ENCODE data around the gene NDOR1.

The NDOR1 gene

DNA sequence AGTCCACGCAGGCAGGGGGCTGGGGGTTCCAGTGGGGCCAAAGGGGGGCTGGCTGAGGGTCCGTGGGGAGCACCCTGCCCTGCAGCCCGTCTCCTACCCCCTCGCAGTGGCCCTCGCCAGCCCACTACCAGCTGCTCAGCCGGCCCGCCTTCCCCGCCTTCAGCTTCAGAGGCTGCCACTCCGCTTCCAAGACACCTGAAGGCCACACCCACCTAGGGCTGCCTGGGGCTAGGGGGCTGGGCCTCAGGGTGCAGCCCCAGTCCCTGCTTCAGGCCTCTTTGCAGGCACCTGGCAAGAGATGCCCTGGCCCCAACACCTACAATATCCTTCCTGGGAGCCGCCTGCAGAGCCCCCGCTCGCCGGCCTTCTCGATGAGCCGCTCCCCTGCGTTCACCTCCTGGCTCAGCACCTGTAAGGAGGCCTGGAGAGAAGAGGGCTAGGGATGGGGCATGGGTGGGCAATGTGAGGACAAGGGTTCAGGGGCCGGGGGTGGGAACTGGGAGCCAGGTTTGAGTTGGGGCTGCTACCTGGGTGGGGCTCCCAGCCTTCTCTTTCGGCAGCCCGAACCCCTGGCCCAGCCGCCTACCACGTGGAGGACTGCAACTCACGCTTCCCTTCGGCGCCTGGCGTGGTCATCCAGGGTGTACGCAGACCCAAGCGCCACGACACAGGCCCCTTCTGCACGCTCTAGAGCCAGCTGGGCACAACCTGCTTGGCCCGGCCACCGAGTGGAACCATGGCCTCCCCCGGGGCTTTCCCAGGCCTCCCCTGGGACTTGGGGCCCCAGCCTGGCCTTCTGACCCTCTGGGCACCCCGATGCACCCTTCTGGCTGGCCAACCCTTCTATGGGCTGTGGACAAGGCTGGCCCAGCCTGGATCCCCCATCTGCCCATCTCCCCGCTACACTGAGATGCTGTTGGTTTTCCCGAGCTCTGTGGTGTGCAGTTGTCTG lies 47.3 kb downstream of the NDOR1 start:
- Histone ChIP-seq H3K9me3 (ENCODE audit: low read length) (no peaks in the 10 kb centered on the region), H3K4me1 (ENCODE audit: insufficient read depth, low read length, severe bottlenecking) (peaks cover 46% of the 10 kb centered on the region), H3K36me3 (ENCODE audit: insufficient read depth, low read length) (no peaks in the 10 kb centered on the region), H3K27ac (ENCODE audit: low read depth, low read length, poor library complexity, severe bottlenecking) (no peak overlapping the region), H3K27me3 (ENCODE audit: insufficient read depth, low read length) (no peaks in the 10 kb centered on the region; the same call in 1 of the 2 replicates), H2AFZ (ENCODE audit: low read length) (no peak overlapping the region), H3K9ac (ENCODE audit: low read length) (no peak overlapping the region; the same call in 1 of the 2 replicates), H4K20me1 (ENCODE audit: insufficient read depth, low read length) (no peaks in the 10 kb centered on the region), H3K9me2 (ENCODE audit: low read depth, low read length) (no peaks in the 10 kb centered on the region), H3F3A (ENCODE audit: insufficient read depth, low read length) (no peaks in the 10 kb centered on the region), H3K4me3 (ENCODE audit: low read depth, low read length, poor library complexity, severe bottlenecking) (no peak overlapping the region), H3K4me2 (ENCODE audit: low read length) (peak overlapping the region; percentile 85; the same call in 1 of the 2 replicates), H3K79me2 (ENCODE audit: insufficient read depth, low read length) (no peaks in the 10 kb centered on the region)
- TF ChIP-seq, protein P1, sequence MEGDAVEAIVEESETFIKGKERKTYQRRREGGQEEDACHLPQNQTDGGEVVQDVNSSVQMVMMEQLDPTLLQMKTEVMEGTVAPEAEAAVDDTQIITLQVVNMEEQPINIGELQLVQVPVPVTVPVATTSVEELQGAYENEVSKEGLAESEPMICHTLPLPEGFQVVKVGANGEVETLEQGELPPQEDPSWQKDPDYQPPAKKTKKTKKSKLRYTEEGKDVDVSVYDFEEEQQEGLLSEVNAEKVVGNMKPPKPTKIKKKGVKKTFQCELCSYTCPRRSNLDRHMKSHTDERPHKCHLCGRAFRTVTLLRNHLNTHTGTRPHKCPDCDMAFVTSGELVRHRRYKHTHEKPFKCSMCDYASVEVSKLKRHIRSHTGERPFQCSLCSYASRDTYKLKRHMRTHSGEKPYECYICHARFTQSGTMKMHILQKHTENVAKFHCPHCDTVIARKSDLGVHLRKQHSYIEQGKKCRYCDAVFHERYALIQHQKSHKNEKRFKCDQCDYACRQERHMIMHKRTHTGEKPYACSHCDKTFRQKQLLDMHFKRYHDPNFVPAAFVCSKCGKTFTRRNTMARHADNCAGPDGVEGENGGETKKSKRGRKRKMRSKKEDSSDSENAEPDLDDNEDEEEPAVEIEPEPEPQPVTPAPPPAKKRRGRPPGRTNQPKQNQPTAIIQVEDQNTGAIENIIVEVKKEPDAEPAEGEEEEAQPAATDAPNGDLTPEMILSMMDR (IDR thresholded peaks at IDR 0.05; ENCODE audit: low read length), result no peak
- no peak for TF ChIP-seq EZH2 (IDR thresholded peaks at IDR 0.05; ENCODE audit: borderline replicate concordance, low read length)

DNA sequence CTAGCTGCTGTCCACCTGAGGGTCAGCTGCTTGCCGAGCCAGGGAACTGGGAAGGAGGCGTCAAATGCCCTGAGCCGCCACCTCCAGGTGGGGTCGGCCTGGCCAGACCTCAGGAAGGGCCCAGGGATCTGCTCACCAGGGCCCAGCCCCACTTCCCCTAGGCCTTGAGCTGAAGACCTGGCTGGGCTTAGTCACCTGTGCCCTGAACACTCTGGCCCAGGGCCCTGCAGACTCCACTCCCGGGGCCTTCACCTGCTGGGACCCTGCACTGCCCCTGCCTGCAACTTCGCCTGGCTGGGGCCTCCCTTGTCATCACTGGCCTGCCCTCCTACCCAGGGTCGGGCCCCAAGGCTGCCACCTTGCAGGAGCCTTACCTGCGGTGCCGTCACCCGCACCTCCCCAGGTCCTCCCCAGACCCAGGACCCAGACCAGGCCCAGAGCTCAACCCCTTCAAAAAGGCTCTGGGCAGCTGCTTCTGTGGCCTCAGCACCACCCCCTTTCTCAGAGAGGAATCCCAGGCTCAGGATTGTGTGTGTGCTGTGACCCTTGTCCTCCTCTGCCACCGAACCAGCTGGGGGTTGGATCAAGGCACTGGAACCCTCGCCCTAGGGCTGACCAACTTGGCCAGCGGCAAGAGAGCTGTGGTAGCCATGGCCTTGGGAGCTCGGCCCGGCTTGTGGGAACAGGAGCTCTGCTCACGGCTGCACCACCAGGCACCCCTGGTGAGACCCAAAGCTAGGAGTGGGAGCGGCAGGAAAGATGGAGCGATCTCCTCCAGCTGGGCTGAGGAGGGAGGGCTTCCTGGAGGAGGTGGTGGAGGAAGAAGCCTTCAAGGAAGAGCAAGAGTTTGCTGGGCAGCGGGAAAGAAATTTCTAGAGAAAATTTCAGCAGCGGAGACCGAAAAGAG lies 48.5 kb downstream of the NDOR1 start:
- Histone ChIP-seq H3K79me2 (ENCODE audit: insufficient read depth, low read length) (no peaks in the 10 kb centered on the region), H3K27me3 (ENCODE audit: insufficient read depth, low read length) (no peaks in the 10 kb centered on the region; the same call in 1 of the 2 replicates), H3K4me2 (ENCODE audit: low read length) (peak overlapping the region; percentile 85), H3F3A (ENCODE audit: insufficient read depth, low read length) (no peaks in the 10 kb centered on the region), H3K27ac (ENCODE audit: low read depth, low read length, poor library complexity, severe bottlenecking) (no peak overlapping the region), H3K9me2 (ENCODE audit: low read depth, low read length) (no peaks in the 10 kb centered on the region), H3K4me3 (ENCODE audit: low read depth, low read length, poor library complexity, severe bottlenecking) (peak overlapping the region; percentile 72), H3K9me3 (ENCODE audit: low read length) (no peaks in the 10 kb centered on the region), H3K9ac (ENCODE audit: low read length) (peak overlapping the region; percentile 86), H2AFZ (ENCODE audit: low read length) (no peak overlapping the region), H3K36me3 (ENCODE audit: insufficient read depth, low read length) (peaks cover 6% of the 10 kb centered on the region), H3K4me1 (ENCODE audit: insufficient read depth, low read length, severe bottlenecking) (peaks cover 46% of the 10 kb centered on the region), H4K20me1 (ENCODE audit: insufficient read depth, low read length) (no peaks in the 10 kb centered on the region)
- TF ChIP-seq, protein P1 (IDR thresholded peaks at IDR 0.05; ENCODE audit: low read length), result no peak
- no peak for TF ChIP-seq EZH2 (IDR thresholded peaks at IDR 0.05; ENCODE audit: borderline replicate concordance, low read length)

DNA sequence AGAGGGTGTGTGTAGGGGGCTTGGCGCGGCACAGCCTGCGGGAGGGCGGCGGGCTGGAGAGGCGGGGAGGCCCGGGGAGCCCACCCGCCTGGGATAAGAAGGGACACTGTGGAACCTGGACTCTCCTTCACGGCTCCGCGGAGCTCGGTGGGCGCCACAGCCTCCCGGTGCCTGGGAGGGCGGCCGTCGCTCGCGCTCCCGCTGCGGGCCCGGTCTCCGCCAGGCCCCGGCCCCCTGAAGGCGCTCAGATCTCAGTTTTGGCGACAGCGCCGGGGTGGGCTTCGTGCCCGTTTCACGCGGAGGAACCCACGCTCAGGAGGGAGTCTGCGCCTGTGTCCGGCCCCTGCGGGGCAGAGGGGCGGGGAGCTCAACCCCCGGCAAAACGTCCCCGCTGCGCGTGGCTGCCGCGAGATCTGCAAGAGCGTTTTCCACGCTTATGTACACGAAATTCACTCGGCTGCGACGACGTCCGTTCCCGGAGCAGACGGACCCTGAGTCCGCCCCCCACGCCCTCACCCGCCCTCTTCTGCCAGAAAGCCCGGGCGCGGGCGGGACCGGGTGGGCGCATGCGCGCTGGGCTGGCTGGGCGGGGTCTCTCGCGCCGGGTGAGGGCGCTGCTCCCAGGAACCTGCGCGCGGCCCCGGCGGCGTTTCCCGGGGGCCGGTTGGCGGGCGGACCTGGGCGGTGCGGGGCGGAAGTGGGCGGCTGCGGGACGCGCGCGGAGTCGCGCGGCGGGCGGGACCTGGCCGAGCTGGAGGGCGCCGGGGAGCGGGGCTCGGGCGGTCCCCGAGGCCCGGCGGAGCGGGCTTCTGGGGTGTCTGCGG lies 49.3 kb downstream of the NDOR1 start, which contains the start of gene NELFB:
TSS of gene NELFB (plus strand) at position 704 of the 824 bp plus-strand sequence.
- Histone ChIP-seq H3K9me3 (ENCODE audit: low read length) (no peaks in the 10 kb centered on the region), H3K27ac (ENCODE audit: low read depth, low read length, poor library complexity, severe bottlenecking) (no peak within 1 kb of the TSS), H3F3A (ENCODE audit: insufficient read depth, low read length) (no peaks in the 10 kb centered on the region), H3K4me3 (ENCODE audit: low read depth, low read length, poor library complexity, severe bottlenecking) (peak within 1 kb of the TSS; percentile 90), H3K27me3 (ENCODE audit: insufficient read depth, low read length) (no peaks in the 10 kb centered on the region; the same call in 1 of the 2 replicates), H3K79me2 (ENCODE audit: insufficient read depth, low read length) (no peaks in the 10 kb centered on the region), H2AFZ (ENCODE audit: low read length) (0 out of 2 replicates have a peak within 1 kb of the TSS, but pooled peaks have one; percentile 22), H3K4me2 (ENCODE audit: low read length) (peak within 1 kb of the TSS; percentile 88), H3K9me2 (ENCODE audit: low read depth, low read length) (no peaks in the 10 kb centered on the region), H3K36me3 (ENCODE audit: insufficient read depth, low read length) (peaks cover 10% of the 10 kb centered on the region), H3K4me1 (ENCODE audit: insufficient read depth, low read length, severe bottlenecking) (peaks cover 46% of the 10 kb centered on the region), H3K9ac (ENCODE audit: low read length) (peak within 1 kb of the TSS; percentile 89), H4K20me1 (ENCODE audit: insufficient read depth, low read length) (no peaks in the 10 kb centered on the region)
- no peak for TF ChIP-seq EZH2 (IDR thresholded peaks at IDR 0.05; ENCODE audit: borderline replicate concordance, low read length)
- TF ChIP-seq, protein P1 (IDR thresholded peaks at IDR 0.05; ENCODE audit: low read length), result no peak

All from OCI-LY1 (cell line).